IMR-90 (cell line): ENCODE results near the gene AP4B1. TPM values are rescaled to one million over a fixed set of nuclear protein-coding genes. Genes with fewer than 3 reads are reported as not detected.

ENCODE experiments used
- ATAC-seq: fragments of 200-7000 bp; cut with Tn5 transposase; 2 replicates; pipeline ENCODE4 v1.9.1; 2020; ENCODE audit warnings: low read depth, mild to moderate bottlenecking, moderate library complexity
- BruUV-seq: library from RNA; stranded (reverse); fragments of 400-500 nt; replicated peaks from 2 replicates; lab custom pipeline; 2021; lab: Mats Ljungman, UMichigan
- CTCF ChIA-PET: fragments of 300-600 bp; formaldehyde crosslinking; extraction: SDS; loops from one replicate; lab custom pipeline; 2021; ENCODE audit warnings: antibody characterized with exemption; lab: Yijun Ruan, JAX
- POLR2A ChIA-PET: fragments of 300-600 bp; sonication (Branson Sonifier 250); formaldehyde crosslinking; loops from one replicate; lab custom pipeline; 2022; ENCODE audit warnings: antibody characterized with exemption; ENCODE audit not compliant: unreplicated experiment; lab: Charles Lee
- DNase-seq: peaks from one replicate; pipeline ENCODE4 v3.0.0; 2013
- H2AFZ ChIP-seq: replicated peaks from 2 replicates; pipeline ENCODE3; 2013; ENCODE audit warnings: low read length, mild to moderate bottlenecking; ENCODE audit not compliant: poor library complexity
- H2AK5ac ChIP-seq: 2 replicates; pipeline ENCODE4 v1.6.1; 2013; ENCODE audit warnings: low read depth, low read length, inconsistent platforms
- H2AK9ac ChIP-seq: replicated peaks from 2 replicates; pipeline ENCODE3; 2013; ENCODE audit warnings: mild to moderate bottlenecking, low read depth, low read length, moderate library complexity; ENCODE audit not compliant: poor library complexity
- H2BK120ac ChIP-seq: 2 replicates; pipeline ENCODE4 v1.6.1; 2013; ENCODE audit warnings: low read depth, low read length, inconsistent platforms
- H2BK15ac ChIP-seq: 3 replicates; pipeline ENCODE4 v1.6.1; 2013; ENCODE audit warnings: low read depth, low read length, inconsistent platforms
- H2BK20ac ChIP-seq: 2 replicates; pipeline ENCODE4 v1.6.1; 2013; ENCODE audit warnings: low read depth, mild to moderate bottlenecking, inconsistent platforms, low read length, moderate library complexity
- H2BK5ac ChIP-seq: 2 replicates; pipeline ENCODE4 v1.6.1; 2013; ENCODE audit warnings: mild to moderate bottlenecking, low read depth, low read length, inconsistent platforms; ENCODE audit not compliant: poor library complexity, severe bottlenecking
- H3K14ac ChIP-seq: replicated peaks from 2 replicates; pipeline ENCODE4 v1.6.1; 2013; ENCODE audit warnings: low read depth, low read length, inconsistent platforms
- H3K18ac ChIP-seq: 2 replicates; pipeline ENCODE4 v1.6.1; 2013; ENCODE audit warnings: low read depth, low read length, control low read depth
- H3K23ac ChIP-seq: 2 replicates; pipeline ENCODE4 v1.6.1; 2013; ENCODE audit warnings: low read depth, low read length, inconsistent platforms
- H3K27ac ChIP-seq: 2 replicates; pipeline ENCODE4 v1.5.1; 2013; ENCODE audit warnings: mild to moderate bottlenecking, control low read depth, low read length; ENCODE audit not compliant: insufficient read depth
- H3K27me3 ChIP-seq: 2 replicates; pipeline ENCODE4 v1.6.1; 2013; ENCODE audit warnings: low read length; ENCODE audit not compliant: control insufficient read depth, insufficient read depth
- H3K36me3 ChIP-seq: 2 replicates; pipeline ENCODE4 v1.6.1; 2013; ENCODE audit warnings: low read length, mixed read lengths; ENCODE audit not compliant: control insufficient read depth, insufficient read depth
- H3K4ac ChIP-seq: 2 replicates; pipeline ENCODE4 v1.6.1; 2013; ENCODE audit warnings: low read depth, low read length, inconsistent platforms
- H3K4me1 ChIP-seq: 2 replicates; pipeline ENCODE4 v1.6.1; 2013; ENCODE audit warnings: low read length, mixed read lengths; ENCODE audit not compliant: control insufficient read depth, insufficient read depth
- H3K4me2 ChIP-seq: 2 replicates; pipeline ENCODE4 v1.6.1; 2013; ENCODE audit warnings: low read depth, mild to moderate bottlenecking, control low read depth, low read length, moderate library complexity
- H3K4me3 ChIP-seq: 2 replicates; pipeline ENCODE4 v1.5.1; 2013; ENCODE audit warnings: low read depth, mild to moderate bottlenecking, control low read depth, low read length, moderate library complexity; ENCODE audit not compliant: insufficient read depth
- H3K56ac ChIP-seq: 2 replicates; pipeline ENCODE4 v1.6.1; 2013; ENCODE audit warnings: low read length, inconsistent platforms; ENCODE audit not compliant: insufficient read depth; ENCODE audit errors: extremely low read depth
- H3K79me1 ChIP-seq, 2 experiments: 2 replicates each; pipeline ENCODE4 v1.6.1; 2013; ENCODE audit warnings: low read length in 2 of 2, inconsistent platforms in 1 of 2, low read depth in 1 of 2
- H3K9ac ChIP-seq: 2 replicates; pipeline ENCODE4 v1.6.1; 2013; ENCODE audit warnings: low read depth, low read length, control low read depth
- H3K9me1 ChIP-seq: 2 replicates; pipeline ENCODE4 v1.6.1; 2013; ENCODE audit warnings: low read length, inconsistent platforms; ENCODE audit not compliant: insufficient read depth
- H3K9me3 ChIP-seq: 2 replicates; pipeline ENCODE4 v1.6.1; 2013; ENCODE audit warnings: low read length; ENCODE audit not compliant: control insufficient read depth, insufficient read depth
- H4K20me1 ChIP-seq: 2 replicates; pipeline ENCODE4 v1.6.1; 2013; ENCODE audit warnings: low read length, inconsistent platforms; ENCODE audit not compliant: insufficient read depth
- H4K5ac ChIP-seq: 2 replicates; pipeline ENCODE4 v1.6.1; 2013; ENCODE audit warnings: mild to moderate bottlenecking, low read depth, low read length, control low read depth
- H4K8ac ChIP-seq, 2 experiments: 2 replicates each; pipeline ENCODE4 v1.6.1; 2013; ENCODE audit warnings: low read depth in 2 of 2, low read length in 2 of 2, control low read depth in 1 of 2, inconsistent platforms in 1 of 2
- H4K91ac ChIP-seq: 2 replicates; pipeline ENCODE4 v1.6.1; 2013; ENCODE audit warnings: low read depth, low read length, inconsistent platforms; ENCODE audit not compliant: insufficient read depth
- BHLHE40 ChIP-seq: fragments of 150-350 bp; IDR thresholded peaks from 2 replicates; pipeline ENCODE4 v1.6.1; 2016; ENCODE audit warnings: mild to moderate bottlenecking, low read depth, low read length
- CEBPB ChIP-seq: IDR thresholded peaks from 2 replicates; pipeline ENCODE4 v1.6.1; 2012; ENCODE audit warnings: low read depth, low read length, improper control_type of control experiment
- FOS ChIP-seq: fragments of 150-350 bp; IDR thresholded peaks from 2 replicates; pipeline ENCODE4 v1.6.1; 2016; ENCODE audit warnings: low read depth, low read length
- MXI1 ChIP-seq: IDR thresholded peaks from 2 replicates; pipeline ENCODE4 v1.6.1; 2012; ENCODE audit warnings: low read depth, mild to moderate bottlenecking, low read length, moderate library complexity, borderline replicate concordance
- POLR2A ChIP-seq: IDR thresholded peaks from 2 replicates; pipeline ENCODE4 v1.6.1; 2012; ENCODE audit warnings: mild to moderate bottlenecking, low read depth, low read length
- RCOR1 ChIP-seq: IDR thresholded peaks from 2 replicates; pipeline ENCODE4 v1.6.1; 2012; ENCODE audit warnings: mild to moderate bottlenecking, low read length, improper control_type of control experiment; ENCODE audit not compliant: insufficient replicate concordance
- dilution Hi-C: fragments of 300-500 bp; cut with HindIII; formaldehyde crosslinking; loops from one replicate; pipeline ENCODE4 v1.14.3; 2018; ENCODE audit warnings: low sequenced_read_pairs; ENCODE audit not compliant: unreplicated experiment
- in situ Hi-C: fragments of 300-500 bp; cut with MboI; formaldehyde crosslinking; loops from 3 replicates; pipeline ENCODE4 v1.14.3; 2019; ENCODE audit warnings: low sequenced_read_pairs, inconsistent platforms, mixed read lengths
- intact Hi-C: fragments of 100-400 bp; cut with micrococcal nuclease; formaldehyde crosslinking; loops from 2 replicates; pipeline ENCODE4 v1.10.0; 2022
- polyA plus RNA-seq, 3 experiments: library from polyadenylated mRNA; depleted of rRNA; stranded (reverse); fragments of >200 nt; gene quantifications; 2 replicates each; pipeline ENCODE4 v1.2.3, GENCODE V29; 2012; ENCODE audit warnings: low replicate concordance in 1 of 3
- total RNA-seq: library from RNA; depleted of rRNA; stranded (reverse); fragments of >200 nt; gene quantifications from 2 replicates; pipeline ENCODE4 v1.2.3, GENCODE V29; 2012
- TF ChIP-seq, protein P1 (sequence below): conservative IDR thresholded peaks from 2 replicates; pipeline ENCODE4 v1.5.1; 2012; ENCODE audit warnings: mild to moderate bottlenecking, low read depth, low read length, improper control_type of control experiment

The AP4B1 gene
- total and polyA plus RNA-seq, 2 of the 4 experiments (the other 2 are of a cell fraction): 15.6 to 18.1 TPM

DNA sequence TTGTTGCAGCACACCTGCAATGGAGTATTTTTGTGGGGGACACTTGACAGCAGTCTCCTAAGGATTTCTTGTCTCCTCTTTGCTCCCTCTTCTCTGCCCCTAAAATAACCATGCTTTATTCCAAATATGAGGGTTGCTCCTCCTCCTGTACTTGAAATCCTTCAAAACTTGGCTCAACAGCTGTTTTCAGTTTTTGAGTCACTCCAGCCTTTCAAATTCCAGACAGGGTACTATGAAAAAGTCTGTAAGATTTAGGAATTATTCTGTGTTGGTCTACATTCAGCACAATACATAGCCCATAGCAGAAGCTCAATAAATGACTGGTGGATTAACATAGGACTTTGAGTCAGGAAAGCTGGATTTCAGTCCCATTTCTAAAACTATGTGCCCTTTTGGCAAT, 5.5 kb downstream of the AP4B1 start:
- no peak overlapping the region for H3K18ac ChIP-seq
- dilution Hi-C loops (no loop called here), intact Hi-C loops (no loop called here), in situ Hi-C loops (no loop called here)
- H3K14ac ChIP-seq: no peak overlapping the region
- no peak overlapping the region for H3K4ac ChIP-seq
- no peaks in the 10 kb centered on the region for H3K9me1 ChIP-seq
- no peaks in the 10 kb centered on the region for H4K20me1 ChIP-seq
- no peak overlapping the region for H3K23ac ChIP-seq
- H2AK9ac ChIP-seq: no peak overlapping the region
- BruUV-seq: no TSS peak
- no peak overlapping the region for H2BK120ac ChIP-seq
- no peak overlapping the region for H3K9ac ChIP-seq
- TF ChIP-seq FOS (no peak), RCOR1 (no peak), BHLHE40 (no peak), CEBPB (no peak), POLR2A (no peak), MXI1 (no peak)
- TF ChIP-seq, protein P1, sequence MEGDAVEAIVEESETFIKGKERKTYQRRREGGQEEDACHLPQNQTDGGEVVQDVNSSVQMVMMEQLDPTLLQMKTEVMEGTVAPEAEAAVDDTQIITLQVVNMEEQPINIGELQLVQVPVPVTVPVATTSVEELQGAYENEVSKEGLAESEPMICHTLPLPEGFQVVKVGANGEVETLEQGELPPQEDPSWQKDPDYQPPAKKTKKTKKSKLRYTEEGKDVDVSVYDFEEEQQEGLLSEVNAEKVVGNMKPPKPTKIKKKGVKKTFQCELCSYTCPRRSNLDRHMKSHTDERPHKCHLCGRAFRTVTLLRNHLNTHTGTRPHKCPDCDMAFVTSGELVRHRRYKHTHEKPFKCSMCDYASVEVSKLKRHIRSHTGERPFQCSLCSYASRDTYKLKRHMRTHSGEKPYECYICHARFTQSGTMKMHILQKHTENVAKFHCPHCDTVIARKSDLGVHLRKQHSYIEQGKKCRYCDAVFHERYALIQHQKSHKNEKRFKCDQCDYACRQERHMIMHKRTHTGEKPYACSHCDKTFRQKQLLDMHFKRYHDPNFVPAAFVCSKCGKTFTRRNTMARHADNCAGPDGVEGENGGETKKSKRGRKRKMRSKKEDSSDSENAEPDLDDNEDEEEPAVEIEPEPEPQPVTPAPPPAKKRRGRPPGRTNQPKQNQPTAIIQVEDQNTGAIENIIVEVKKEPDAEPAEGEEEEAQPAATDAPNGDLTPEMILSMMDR: no peak
- POLR2A ChIA-PET: no interaction called here
- no peak overlapping the region for H4K91ac ChIP-seq
- H2AFZ ChIP-seq: no peak overlapping the region
- no peaks in the 10 kb centered on the region for H3K4me1 ChIP-seq
- H4K5ac ChIP-seq: no peak overlapping the region
- no peak overlapping the region for H3K4me3 ChIP-seq
- CTCF ChIA-PET: interaction anchor here (0.7 kb wide), 1 partner anchor 1182 kb away, joined by 3 read pairs; no protein-coding TSS in a partner anchor
- H3K79me1 ChIP-seq: peaks cover 16 to 20% of the 10 kb centered on the region in 2 experiments
- ATAC-seq (peak; percentile 32; the same call in 1 of the 2 replicates), DNase-seq (peak; percentile 23)
- H3K4me2 ChIP-seq: no peak overlapping the region
- H3K9me3 ChIP-seq: no peaks in the 10 kb centered on the region
- H3K27me3 ChIP-seq: no peaks in the 10 kb centered on the region
- peaks cover 16% of the 10 kb centered on the region for H3K36me3 ChIP-seq
- no peak overlapping the region for H4K8ac ChIP-seq
- H3K27ac ChIP-seq: no peak overlapping the region
- H2BK20ac ChIP-seq: no peak overlapping the region
- H2AK5ac ChIP-seq: no peak overlapping the region
- H3K56ac ChIP-seq: no peak overlapping the region
- H2BK15ac ChIP-seq: no peak overlapping the region
- H2BK5ac ChIP-seq: no peak overlapping the region
